Iris pigment epithelial cell (primary cell): ENCODE measurements around the gene HBZ.
"Not testable (repeated sequence)": the region's sequence is repeated elsewhere in the genome, so short reads cannot be mapped to it uniquely, and the experiment has no call there.

ENCODE experiments used
- DNase-seq: peaks from one replicate; pipeline ENCODE4 v3.0.0-alpha.2; 2011; ENCODE audit warnings: low read depth

Gene HBZ

GRCh38 chr16:133716-134115 lies 18.7 kb upstream of the HBZ start:
- no peak for DNase-seq

GRCh38 chr16:138049-138417 lies 14.4 kb upstream of the HBZ start:
- no peak for DNase-seq

DNA sequence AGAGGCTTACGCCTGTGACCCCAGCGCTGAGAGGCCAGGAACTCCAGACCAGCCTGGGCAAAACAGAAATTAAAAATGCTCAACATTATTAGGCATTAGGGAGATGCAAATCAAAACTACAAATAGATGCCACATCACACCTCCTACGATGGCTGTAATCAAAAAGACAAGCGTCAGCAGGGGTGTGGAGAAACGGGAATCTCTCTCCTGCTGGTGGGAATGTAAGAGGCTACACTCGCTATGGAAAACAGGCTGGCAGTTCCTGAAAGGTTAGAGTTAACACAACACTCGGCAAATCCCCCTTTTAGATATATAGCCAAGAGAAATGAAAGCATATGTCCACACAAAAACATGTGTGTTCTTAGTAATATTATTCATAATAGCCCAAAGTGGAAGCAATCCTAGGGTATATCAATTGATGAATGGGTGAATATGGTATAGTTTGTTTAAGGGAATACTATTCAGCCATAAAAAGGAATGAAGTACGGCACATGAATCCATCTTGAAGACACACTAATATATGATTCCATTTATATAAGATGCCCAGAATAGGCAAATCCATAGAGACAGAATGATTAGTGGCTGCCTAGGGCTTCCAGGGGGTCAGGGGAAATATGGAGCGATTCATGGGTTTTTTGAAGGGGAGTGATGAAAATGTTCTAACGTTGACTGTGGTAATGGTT lies 12.1 kb upstream of the HBZ start:
- DNase-seq = no peak

DNA sequence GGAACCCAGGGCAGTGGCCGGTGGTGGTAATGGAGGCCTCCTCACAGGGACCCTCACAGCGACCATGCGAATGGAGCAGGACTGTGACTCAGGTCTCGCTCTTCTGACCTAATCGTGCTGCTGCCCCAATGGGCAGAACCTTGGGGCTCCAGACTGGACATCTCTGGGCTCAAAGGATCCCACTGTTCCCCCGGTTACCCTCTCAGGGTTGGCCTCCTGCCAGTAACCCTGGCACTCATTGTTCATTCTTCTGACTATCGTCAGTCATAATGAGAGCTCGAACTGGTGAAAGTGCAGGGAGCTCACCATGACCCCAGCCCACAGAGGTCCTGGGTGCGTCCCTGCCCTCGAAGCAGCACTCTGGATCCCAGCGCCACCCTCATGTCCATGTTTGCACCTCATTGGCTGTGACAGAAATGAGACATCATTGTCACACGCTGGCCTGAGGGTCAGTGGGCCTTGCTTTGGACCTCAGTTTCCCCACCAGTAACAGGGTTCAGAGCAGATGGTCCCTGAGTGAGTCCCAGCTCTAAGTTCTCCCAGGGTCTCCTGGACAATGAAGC lies 10.0 kb upstream of the HBZ start:
- DNase-seq = no peak

DNA sequence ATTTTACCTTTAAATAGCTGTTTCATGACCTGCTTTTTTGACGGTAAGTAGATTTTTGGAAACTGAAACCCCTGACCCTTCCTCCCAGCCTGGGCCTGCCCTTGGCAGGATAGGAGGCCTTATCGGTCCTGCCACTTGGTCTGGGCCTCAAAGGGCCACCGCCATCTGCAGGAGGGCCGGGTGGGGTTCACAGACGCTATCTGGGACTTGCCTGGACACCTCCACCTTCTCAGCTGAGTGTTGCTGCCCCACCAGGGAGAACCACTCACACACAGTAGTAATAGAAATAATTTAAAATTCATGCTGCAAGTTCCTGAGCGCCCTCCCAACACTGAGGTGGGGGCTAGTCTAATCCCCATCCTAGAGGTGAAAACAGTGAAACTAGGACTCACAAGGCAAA lies 9.4 kb upstream of the HBZ start:
- no peak for DNase-seq

GRCh38 chr16:143456-143855 lies 9.0 kb upstream of the HBZ start:
- no peak for DNase-seq

DNA sequence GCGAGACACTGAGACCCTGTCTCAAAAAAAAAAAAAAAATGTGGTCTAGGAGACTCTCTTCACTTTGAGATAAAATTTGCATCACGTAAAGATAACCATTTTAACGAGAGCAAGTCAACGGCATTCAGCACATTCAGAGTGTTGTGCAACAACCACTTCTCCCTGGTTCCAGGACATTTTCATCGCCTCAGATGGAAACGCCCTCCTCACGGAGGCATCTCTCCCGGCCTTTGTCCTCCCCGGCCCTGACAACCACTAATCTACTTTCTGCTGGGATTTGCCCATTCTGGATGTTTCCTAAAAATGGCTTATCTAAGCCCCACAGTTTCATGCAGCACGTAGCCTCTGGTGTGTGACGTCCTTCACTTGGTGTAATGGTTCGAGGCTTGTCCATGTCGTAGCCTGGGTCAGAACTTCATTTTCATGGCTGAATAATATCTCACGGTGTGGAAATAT lies 7.6 kb upstream of the HBZ start:
- DNase-seq = no peak

DNA sequence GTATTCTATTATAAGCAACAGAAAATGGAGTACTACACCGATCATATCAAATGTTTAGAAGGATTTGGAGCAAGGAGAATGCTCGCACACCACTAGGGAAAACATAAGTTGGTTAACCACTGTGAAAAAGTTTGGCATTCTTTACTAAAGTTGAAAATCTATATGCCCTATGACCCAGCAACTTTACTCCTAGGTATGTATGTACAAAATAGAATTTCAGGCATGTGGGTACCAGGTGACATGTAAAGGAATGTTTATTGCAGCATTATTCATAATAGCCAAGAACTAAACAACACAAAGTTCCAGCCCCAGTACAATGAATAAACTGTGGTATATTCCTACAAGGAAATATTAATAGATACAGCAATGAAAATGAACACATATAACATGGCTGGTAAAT lies 5.8 kb upstream of the HBZ start:
- no peak for DNase-seq

- peak; percentile 22 for DNase-seq
Observed at GRCh38 chr16:149024-149660, 3.3 kb upstream of the HBZ start.

DNA sequence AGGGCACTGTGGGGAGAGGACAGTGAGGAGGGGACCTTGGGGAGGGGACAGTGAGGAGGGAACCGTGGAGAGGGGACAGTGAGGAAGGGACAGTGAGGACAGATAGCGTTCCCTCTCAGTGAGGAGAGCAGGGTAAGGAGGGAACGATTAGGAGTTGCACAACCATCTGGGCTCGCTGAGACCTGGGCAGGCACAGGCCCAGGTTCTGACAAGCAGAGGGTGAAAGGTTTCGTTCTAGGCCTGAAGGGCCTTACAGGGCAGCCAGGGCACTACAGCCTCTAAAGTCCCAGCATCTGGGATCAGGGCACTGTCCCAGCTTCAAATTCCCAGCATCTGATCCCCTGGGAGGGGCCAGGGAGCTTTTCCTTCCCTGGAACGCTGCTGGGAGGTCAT lies 681 bp downstream of the HBZ start:
- not testable (repeated sequence) for DNase-seq

- not testable (repeated sequence) for DNase-seq
Observed at GRCh38 chr16:153550-154216, 1.2 kb downstream of the HBZ start.

DNA sequence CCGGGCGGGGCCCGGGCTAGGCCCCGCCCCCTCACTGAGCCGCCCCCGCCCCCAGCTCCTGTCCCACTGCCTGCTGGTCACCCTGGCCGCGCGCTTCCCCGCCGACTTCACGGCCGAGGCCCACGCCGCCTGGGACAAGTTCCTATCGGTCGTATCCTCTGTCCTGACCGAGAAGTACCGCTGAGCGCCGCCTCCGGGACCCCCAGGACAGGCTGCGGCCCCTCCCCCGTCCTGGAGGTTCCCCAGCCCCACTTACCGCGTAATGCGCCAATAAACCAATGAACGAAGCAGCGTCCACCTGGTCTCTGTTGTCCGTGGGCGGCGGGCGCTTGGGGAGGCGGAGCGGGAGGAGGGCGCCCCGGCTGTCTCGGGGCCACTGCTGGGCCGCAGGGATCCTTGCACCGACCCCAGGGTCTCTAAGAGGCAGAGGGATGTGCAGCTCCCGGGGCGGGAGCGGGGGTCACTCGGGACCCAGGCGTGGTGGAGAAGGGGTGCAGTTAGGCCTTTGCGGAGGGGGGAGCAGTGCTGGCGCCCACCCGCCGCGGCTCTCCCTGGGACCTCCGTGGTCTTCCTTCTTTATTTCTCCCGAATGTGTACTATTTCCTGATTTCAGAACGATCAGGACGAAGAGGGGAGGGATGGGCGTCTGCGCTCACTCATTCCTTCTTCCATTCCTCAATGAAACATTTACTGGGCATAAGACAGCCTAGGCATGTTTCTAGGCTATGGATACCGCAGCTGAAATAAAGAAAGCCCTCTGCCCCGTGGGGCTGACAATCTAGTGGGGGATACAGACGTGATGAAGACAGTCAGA lies 2.0 kb downstream of the HBZ start:
- DNase-seq = peak; percentile 46

DNA sequence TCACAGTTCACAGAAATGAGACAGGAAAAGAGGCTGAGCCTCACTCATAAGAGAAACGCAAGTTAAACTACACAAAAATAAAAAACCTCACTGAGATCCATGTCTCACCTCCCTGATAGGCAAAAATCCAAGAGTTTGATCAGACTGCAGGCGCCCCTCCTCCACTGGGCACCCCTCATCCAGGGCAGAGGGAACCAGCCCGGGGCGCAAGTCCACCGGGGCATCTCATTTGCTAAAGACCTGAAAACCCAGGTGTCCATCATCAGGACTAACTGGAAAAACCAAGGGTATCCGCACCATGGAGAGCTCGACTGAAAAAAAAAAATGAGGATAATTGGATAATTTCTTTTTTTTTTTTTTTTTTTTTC lies 2.6 kb downstream of the HBZ start:
- no peak for DNase-seq

- no peak for DNase-seq
Observed at GRCh38 chr16:159136-159849, 6.8 kb downstream of the HBZ start.

GRCh38 chr16:160242-160641 lies 7.8 kb downstream of the HBZ start:
- not testable (repeated sequence) for DNase-seq

- DNase-seq = no peak
Observed at GRCh38 chr16:160691-161190, 8.3 kb downstream of the HBZ start.

DNA sequence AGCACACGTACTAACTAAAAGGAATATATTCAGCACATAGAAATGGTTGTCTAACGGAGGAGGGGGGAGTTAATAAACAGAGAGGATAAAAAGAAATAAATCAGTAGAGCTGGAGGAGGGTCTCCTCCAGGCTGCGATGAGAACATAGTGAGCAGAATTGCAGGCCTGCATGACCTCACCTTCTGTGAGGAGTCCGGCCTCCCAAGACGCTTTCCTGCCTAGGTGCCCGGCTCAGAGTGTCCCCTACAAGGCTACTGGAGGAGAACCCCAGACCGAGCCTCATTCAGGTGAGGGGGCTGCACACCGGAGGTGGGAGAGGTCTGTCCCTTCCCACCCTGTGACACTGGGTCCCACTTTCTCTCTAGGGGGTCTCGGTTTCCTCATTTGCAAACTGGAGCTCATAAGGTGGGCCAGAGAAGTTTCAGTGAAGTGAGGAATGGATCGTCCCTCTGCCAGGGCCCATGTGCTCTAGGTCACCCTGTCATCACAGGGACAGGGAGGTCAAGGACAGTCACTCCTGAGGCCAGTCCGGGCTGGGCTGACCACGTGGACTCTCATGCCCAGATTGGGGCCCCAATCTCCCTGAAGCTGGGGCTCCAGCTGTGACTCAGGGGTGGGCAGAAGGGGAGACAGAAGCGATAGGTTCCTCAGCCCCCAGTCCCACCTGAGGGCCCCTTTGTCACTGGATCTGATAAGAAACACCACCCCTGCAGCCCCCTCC lies 10.0 kb downstream of the HBZ start:
- DNase-seq = no peak

- DNase-seq = not testable (repeated sequence)
Observed at GRCh38 chr16:163139-163538, 10.7 kb downstream of the HBZ start.

- DNase-seq = not testable (repeated sequence)
Observed at GRCh38 chr16:163696-164095, 11.3 kb downstream of the HBZ start.

GRCh38 chr16:164134-164823 lies 11.8 kb downstream of the HBZ start:
- DNase-seq = not testable (repeated sequence)
